Stomach (tissue), 4 donors: ENCODE results near the gene PTBP1.

Experiments used
- CTCF ChIP-seq, 7 experiments: fragments of 450-650 bp in 4 of 7; fragments of 200-600 bp in 3 of 7; sonication (generic) in 3 of 7; IDR thresholded peaks; one replicate each; pipeline ENCODE4 v1.5.1; 2016 to 2019; ENCODE audit warnings: antibody characterized with exemption in 7 of 7, control low read depth in 2 of 7, mild to moderate bottlenecking in 1 of 7
- EP300 ChIP-seq: sonication (generic); formaldehyde crosslinking; IDR thresholded peaks from one replicate; pipeline ENCODE4 v1.6.1; 2017; ENCODE audit warnings: antibody characterized with exemption
- POLR2A ChIP-seq, 4 donors: fragments of 450-650 bp; IDR thresholded peaks; one replicate each; pipeline ENCODE4 v1.6.1; 2016; ENCODE audit warnings: antibody characterized with exemption in 4 of 4, control low read depth in 2 of 4, mild to moderate bottlenecking in 1 of 4, moderate library complexity in 1 of 4
- POLR2AphosphoS5 ChIP-seq, 3 donors: sonication (generic); formaldehyde crosslinking; IDR thresholded peaks; one replicate each; pipeline ENCODE4 v1.6.1; 2016; ENCODE audit warnings: antibody characterized with exemption in 3 of 3

- TF ChIP-seq POLR2A (IDR thresholded peaks at IDR 0.05) = no peak
- TF ChIP-seq EP300 = no peak
- TF ChIP-seq POLR2AphosphoS5 (IDR thresholded peaks at IDR 0.05) = no peak
- no peak for TF ChIP-seq CTCF (IDR thresholded peaks at IDR 0.05)
Observed at GRCh38 chr19:855566-856120, 58.4 kb downstream of the PTBP1 start.
